WTC11 (cell line): ENCODE data around the gene WDR3. TPM values are rescaled to one million over a fixed set of nuclear protein-coding genes. Genes with fewer than 3 reads are reported as not detected.
A peak's percentile ranks its signal among the peaks of the same experiment; 100 is the strongest.

ENCODE experiments used
- ATAC-seq: fragments of 200-7000 bp; cut with Tn5 transposase; 2 replicates; pipeline ENCODE4 v1.10.0; 2021; ENCODE audit warnings: mild to moderate bottlenecking, moderate library complexity
- CTCF ChIA-PET: fragments of 300-600 bp; sonication (Branson Sonifier 250); formaldehyde crosslinking; loops from one replicate; lab custom pipeline; 2021; ENCODE audit warnings: antibody characterized with exemption; lab: Charles Lee
- POLR2A ChIA-PET: fragments of 350-600 bp; sonication (Branson Sonifier 250); formaldehyde crosslinking; loops from one replicate; lab custom pipeline; 2021; ENCODE audit warnings: antibody characterized with exemption; lab: Charles Lee
- DNase-seq: peaks from one replicate; pipeline ENCODE4 v3.0.0; 2021; ENCODE audit warnings: low spot score
- H3K27ac Mint-ChIP-seq: 2 replicates; pipeline ENCODE4 v1.8.0; 2021; ENCODE audit warnings: mixed read lengths
- H3K27me3 Mint-ChIP-seq: 2 replicates; pipeline ENCODE4 v1.8.0; 2021; ENCODE audit warnings: low read depth, mild to moderate bottlenecking, moderate library complexity, mixed read lengths
- H3K36me3 Mint-ChIP-seq: 2 replicates; pipeline ENCODE4 v1.8.0; 2021; ENCODE audit warnings: mixed read lengths
- H3K4me1 Mint-ChIP-seq: 2 replicates; pipeline ENCODE4 v1.8.0; 2022; ENCODE audit warnings: mixed read lengths
- H3K4me3 Mint-ChIP-seq: 2 replicates; pipeline ENCODE4 v1.8.0; 2021; ENCODE audit warnings: mild to moderate bottlenecking, moderate library complexity, mixed read lengths
- H3K9me3 Mint-ChIP-seq: 2 replicates; pipeline ENCODE4 v1.8.0; 2021; ENCODE audit warnings: mixed read lengths
- CREB1 ChIP-seq: sonication (generic); formaldehyde crosslinking; IDR thresholded peaks from 2 replicates; pipeline ENCODE4 v1.8.0; 2023; ENCODE audit warnings: mild to moderate bottlenecking, missing genetic modification reagents
- CREM ChIP-seq: sonication (generic); formaldehyde crosslinking; IDR thresholded peaks from 2 replicates; pipeline ENCODE4 v1.8.1; 2022; ENCODE audit warnings: mild to moderate bottlenecking, missing genetic modification reagents, moderate library complexity
- GABPB1 ChIP-seq: sonication (generic); formaldehyde crosslinking; IDR thresholded peaks from 2 replicates; pipeline ENCODE4 v1.8.1; 2023; ENCODE audit warnings: mild to moderate bottlenecking, missing genetic modification reagents
- GRHL2 ChIP-seq: fragments of 250-450 bp; sonication (Bioruptor Pico); IDR thresholded peaks from 2 replicates; pipeline ENCODE4 v1.8.0; 2022; ENCODE audit warnings: mild to moderate bottlenecking, moderate library complexity; ENCODE audit not compliant: insufficient replicate concordance, severe bottlenecking
- JAZF1 ChIP-seq: fragments of 250-450 bp; sonication (Bioruptor Pico); IDR thresholded peaks from 2 replicates; pipeline ENCODE4 v1.9.0; 2021; ENCODE audit warnings: moderate library complexity, mild to moderate bottlenecking, inconsistent platforms
- NR1H2 ChIP-seq: sonication (generic); formaldehyde crosslinking; IDR thresholded peaks from 2 replicates; pipeline ENCODE4 v1.9.0; 2021; ENCODE audit warnings: mild to moderate bottlenecking, moderate library complexity, missing genetic modification reagents
- PRRX2 ChIP-seq: fragments of 250-450 bp; sonication (Bioruptor Pico); IDR thresholded peaks from 2 replicates; pipeline ENCODE4 v1.8.0; 2021; ENCODE audit warnings: mild to moderate bottlenecking
- SMAD3 ChIP-seq: sonication (generic); formaldehyde crosslinking; IDR thresholded peaks from 2 replicates; pipeline ENCODE4 v1.8.0; 2022; ENCODE audit warnings: missing genetic modification reagents, mild to moderate bottlenecking, borderline replicate concordance
- SMAD4 ChIP-seq: sonication (generic); formaldehyde crosslinking; IDR thresholded peaks from 2 replicates; pipeline ENCODE4 v1.8.0; 2022; ENCODE audit warnings: mild to moderate bottlenecking, missing genetic modification reagents
- SP1 ChIP-seq: sonication (generic); formaldehyde crosslinking; conservative IDR thresholded peaks from 2 replicates; pipeline ENCODE4 v1.8.1; 2022; ENCODE audit warnings: missing genetic modification reagents
- TP53 ChIP-seq: sonication (generic); formaldehyde crosslinking; IDR thresholded peaks from 2 replicates; pipeline ENCODE4 v1.8.1; 2023; ENCODE audit warnings: mild to moderate bottlenecking, missing genetic modification reagents
- ZNF232 ChIP-seq: sonication (generic); formaldehyde crosslinking; IDR thresholded peaks from 2 replicates; pipeline ENCODE4 v1.8.0; 2022; ENCODE audit warnings: mild to moderate bottlenecking, missing genetic modification reagents
- total RNA-seq: library from RNA; stranded (reverse); gene quantifications from 3 replicates; pipeline ENCODE4 v1.2.3, GENCODE V29; 2021
- TF ChIP-seq, protein P1 (sequence below): sonication (generic); formaldehyde crosslinking; IDR thresholded peaks from 2 replicates; pipeline ENCODE4 v1.8.0; 2023; ENCODE audit warnings: missing genetic modification reagents
- TF ChIP-seq, protein P2 (sequence below): sonication (generic); formaldehyde crosslinking; IDR thresholded peaks from 2 replicates; pipeline ENCODE4 v1.8.1; 2022; ENCODE audit warnings: low read depth, missing genetic modification reagents, borderline replicate concordance
- TF ChIP-seq, protein P3 (sequence below): fragments of 250-450 bp; sonication (Bioruptor Pico); IDR thresholded peaks from 2 replicates; pipeline ENCODE4 v1.9.0; 2021; ENCODE audit warnings: mild to moderate bottlenecking
- TF ChIP-seq, protein P4 (sequence below): fragments of 250-450 bp; sonication (Bioruptor Pico); conservative IDR thresholded peaks from 2 replicates; pipeline ENCODE4 v1.9.0; 2021; ENCODE audit warnings: mild to moderate bottlenecking
- TF ChIP-seq, protein P5 (sequence below): sonication (generic); formaldehyde crosslinking; IDR thresholded peaks from 2 replicates; pipeline ENCODE4 v1.8.1; 2022; ENCODE audit warnings: missing genetic modification reagents, borderline replicate concordance
- TF ChIP-seq, protein P6 (sequence below): sonication (generic); formaldehyde crosslinking; IDR thresholded peaks from 2 replicates; pipeline ENCODE4 v1.8.0; 2022; ENCODE audit warnings: mild to moderate bottlenecking, missing genetic modification reagents

The WDR3 gene
- total RNA-seq, 1 experiment from 2014 or later = 50.0 TPM

DNA sequence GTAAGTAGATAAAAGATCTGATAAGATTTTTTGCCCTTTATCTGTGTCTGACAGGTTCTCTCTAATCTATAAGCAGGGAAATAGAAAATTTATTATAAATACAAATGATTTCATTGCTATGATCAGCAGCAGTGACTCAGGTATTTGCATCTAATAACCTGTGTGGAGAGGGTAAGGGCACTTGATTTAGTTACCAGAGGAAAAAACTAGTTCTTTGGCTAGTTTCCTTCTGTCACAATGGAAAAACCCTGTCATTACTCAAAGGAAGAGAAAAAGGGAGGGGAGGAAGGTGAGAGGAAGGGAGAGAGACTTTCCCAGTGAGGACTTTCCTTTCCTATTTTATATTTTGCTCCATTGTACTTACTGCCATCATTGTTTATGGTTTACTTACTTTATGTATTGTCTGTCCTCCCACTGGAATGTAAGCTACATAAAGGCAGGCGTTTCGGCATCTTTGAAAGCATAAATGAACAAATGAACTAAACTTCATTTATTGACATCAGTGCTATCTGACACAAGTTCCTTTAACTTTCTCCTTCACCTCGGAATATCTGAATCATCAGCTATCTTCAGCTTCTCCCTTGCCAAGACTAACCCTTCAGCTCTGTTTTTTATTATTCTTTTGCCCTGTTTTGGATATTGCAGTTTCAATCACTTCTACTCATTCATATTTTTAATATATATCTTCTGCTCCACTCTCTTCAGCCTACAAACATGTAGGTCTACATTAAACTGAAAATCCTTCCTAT, 34.9 kb downstream of the WDR3 start:
- Mint-ChIP-seq H3K27me3 (no peaks in the 10 kb centered on the region), H3K36me3 (peaks cover 6% of the 10 kb centered on the region; the same call in 1 of the 2 replicates), H3K4me1 (peaks cover 12% of the 10 kb centered on the region), H3K27ac (no peak overlapping the region; the same call in 1 of the 2 replicates), H3K4me3 (no peak overlapping the region), H3K9me3 (no peaks in the 10 kb centered on the region)
- POLR2A ChIA-PET = no interaction called here
- CTCF ChIA-PET = no interaction called here
- TF ChIP-seq SMAD3 (CRISPR knock-in tag) (no peak), PRRX2 (no peak), JAZF1 (CRISPR knock-in tag) (no peak)
- TF ChIP-seq, protein P1, sequence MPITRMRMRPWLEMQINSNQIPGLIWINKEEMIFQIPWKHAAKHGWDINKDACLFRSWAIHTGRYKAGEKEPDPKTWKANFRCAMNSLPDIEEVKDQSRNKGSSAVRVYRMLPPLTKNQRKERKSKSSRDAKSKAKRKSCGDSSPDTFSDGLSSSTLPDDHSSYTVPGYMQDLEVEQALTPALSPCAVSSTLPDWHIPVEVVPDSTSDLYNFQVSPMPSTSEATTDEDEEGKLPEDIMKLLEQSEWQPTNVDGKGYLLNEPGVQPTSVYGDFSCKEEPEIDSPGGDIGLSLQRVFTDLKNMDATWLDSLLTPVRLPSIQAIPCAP = no peak
- TF ChIP-seq, protein P2, sequence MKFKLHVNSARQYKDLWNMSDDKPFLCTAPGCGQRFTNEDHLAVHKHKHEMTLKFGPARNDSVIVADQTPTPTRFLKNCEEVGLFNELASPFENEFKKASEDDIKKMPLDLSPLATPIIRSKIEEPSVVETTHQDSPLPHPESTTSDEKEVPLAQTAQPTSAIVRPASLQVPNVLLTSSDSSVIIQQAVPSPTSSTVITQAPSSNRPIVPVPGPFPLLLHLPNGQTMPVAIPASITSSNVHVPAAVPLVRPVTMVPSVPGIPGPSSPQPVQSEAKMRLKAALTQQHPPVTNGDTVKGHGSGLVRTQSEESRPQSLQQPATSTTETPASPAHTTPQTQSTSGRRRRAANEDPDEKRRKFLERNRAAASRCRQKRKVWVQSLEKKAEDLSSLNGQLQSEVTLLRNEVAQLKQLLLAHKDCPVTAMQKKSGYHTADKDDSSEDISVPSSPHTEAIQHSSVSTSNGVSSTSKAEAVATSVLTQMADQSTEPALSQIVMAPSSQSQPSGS (CRISPR knock-in tag) = no peak
- TF ChIP-seq, protein P3, sequence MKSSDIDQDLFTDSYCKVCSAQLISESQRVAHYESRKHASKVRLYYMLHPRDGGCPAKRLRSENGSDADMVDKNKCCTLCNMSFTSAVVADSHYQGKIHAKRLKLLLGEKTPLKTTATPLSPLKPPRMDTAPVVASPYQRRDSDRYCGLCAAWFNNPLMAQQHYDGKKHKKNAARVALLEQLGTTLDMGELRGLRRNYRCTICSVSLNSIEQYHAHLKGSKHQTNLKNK (CRISPR knock-in tag) = no peak
- TF ChIP-seq, protein P4, sequence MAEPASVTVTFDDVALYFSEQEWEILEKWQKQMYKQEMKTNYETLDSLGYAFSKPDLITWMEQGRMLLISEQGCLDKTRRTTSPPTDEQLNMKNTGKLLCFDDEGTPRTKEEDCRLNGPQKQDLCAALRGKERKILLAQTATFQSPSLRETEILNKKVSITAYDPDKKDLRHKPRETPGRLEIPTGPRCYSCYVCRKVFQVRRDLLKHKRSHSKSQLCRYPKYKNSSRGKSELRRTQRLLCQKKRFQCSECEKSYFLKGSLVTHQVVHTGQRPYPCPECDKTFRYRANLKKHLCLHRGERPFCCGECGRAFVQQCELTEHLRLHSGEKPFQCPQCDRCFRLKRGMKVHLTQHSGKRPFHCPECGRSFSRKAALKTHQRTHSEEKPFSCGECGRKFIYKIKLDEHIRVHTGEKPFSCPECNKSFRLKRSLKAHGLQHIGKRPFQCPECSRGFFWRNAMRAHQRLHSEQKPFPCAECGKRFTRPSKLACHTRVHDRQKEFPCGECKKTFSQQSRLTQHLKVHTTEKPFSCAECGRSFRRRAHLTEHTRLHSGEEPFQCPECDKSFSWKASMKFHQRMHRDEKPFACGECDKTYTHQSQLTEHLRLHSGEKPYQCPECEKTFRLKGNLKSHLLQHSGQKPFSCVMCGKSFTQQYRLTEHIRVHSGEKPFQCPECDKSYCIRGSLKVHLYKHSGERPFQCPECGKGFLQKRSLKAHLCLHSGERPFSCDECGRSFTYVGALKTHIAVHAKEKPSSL (CRISPR knock-in tag) = no peak
- no peak for DNase-seq
- ATAC-seq = no peak

DNA sequence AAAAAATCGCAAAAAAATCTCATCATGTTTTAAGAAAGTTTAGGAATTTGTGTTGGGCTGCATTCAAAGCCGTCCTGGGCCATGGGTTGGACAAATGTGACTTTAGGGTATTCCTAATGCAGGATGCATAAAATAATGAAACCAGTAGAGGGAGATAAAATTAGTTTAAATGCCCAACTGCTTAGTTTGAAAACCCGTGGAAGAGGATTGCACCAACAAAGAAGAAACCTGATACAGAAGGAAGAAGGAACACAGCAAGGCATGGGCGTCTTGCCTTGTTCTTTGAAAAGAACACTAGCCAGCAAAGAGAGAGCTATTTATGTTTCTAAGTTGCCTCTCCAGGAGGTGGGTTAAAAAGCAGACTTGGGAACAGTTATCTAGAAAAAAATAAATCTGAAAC, 37.9 kb downstream of the WDR3 start:
- ChIA-PET CTCF (no interaction called here), POLR2A (interaction anchor here (0.6 kb wide), 1 partner anchor 1770 kb away, joined by 4 read pairs; no protein-coding TSS in a partner anchor)
- DNase-seq (no peak), ATAC-seq (peak; percentile 78)
- no peak overlapping the region for H3K4me3 Mint-ChIP-seq
- H3K27ac Mint-ChIP-seq = peak overlapping the region; percentile 69
- H3K27me3 Mint-ChIP-seq = no peaks in the 10 kb centered on the region
- H3K36me3 Mint-ChIP-seq = no peaks in the 10 kb centered on the region
- TF ChIP-seq SMAD4 (CRISPR knock-in tag) = no peak
- no peak for TF ChIP-seq NR1H2 (CRISPR knock-in tag)
- TF ChIP-seq GABPB1 (CRISPR knock-in tag) = no peak
- no peak for TF ChIP-seq ZNF232 (CRISPR knock-in tag)
- TF ChIP-seq, protein P5, sequence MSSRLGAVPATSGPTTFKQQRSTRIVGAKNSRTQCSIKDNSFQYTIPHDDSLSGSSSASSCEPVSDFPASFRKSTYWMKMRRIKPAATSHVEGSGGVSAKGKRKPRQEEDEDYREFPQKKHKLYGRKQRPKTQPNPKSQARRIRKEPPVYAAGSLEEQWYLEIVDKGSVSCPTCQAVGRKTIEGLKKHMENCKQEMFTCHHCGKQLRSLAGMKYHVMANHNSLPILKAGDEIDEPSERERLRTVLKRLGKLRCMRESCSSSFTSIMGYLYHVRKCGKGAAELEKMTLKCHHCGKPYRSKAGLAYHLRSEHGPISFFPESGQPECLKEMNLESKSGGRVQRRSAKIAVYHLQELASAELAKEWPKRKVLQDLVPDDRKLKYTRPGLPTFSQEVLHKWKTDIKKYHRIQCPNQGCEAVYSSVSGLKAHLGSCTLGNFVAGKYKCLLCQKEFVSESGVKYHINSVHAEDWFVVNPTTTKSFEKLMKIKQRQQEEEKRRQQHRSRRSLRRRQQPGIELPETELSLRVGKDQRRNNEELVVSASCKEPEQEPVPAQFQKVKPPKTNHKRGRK (CRISPR knock-in tag) = no peak
- no peak for TF ChIP-seq CREB1
- TF ChIP-seq, protein P3 (CRISPR knock-in tag) = no peak
- TF ChIP-seq, protein P6, sequence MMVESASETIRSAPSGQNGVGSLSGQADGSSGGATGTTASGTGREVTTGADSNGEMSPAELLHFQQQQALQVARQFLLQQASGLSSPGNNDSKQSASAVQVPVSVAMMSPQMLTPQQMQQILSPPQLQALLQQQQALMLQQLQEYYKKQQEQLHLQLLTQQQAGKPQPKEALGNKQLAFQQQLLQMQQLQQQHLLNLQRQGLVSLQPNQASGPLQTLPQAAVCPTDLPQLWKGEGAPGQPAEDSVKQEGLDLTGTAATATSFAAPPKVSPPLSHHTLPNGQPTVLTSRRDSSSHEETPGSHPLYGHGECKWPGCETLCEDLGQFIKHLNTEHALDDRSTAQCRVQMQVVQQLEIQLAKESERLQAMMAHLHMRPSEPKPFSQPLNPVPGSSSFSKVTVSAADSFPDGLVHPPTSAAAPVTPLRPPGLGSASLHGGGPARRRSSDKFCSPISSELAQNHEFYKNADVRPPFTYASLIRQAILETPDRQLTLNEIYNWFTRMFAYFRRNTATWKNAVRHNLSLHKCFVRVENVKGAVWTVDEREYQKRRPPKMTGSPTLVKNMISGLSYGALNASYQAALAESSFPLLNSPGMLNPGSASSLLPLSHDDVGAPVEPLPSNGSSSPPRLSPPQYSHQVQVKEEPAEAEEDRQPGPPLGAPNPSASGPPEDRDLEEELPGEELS (CRISPR knock-in tag) = no peak
- TF ChIP-seq CREM (CRISPR knock-in tag) = no peak
- no peak for TF ChIP-seq SP1 (CRISPR knock-in tag)
- TF ChIP-seq TP53 (CRISPR knock-in tag) = no peak
- no peak for TF ChIP-seq GRHL2
- no peaks in the 10 kb centered on the region for H3K9me3 Mint-ChIP-seq
- peaks cover 19% of the 10 kb centered on the region for H3K4me1 Mint-ChIP-seq
